ENCODE data around the gene FAM124A. TPM values are rescaled to one million over a fixed set of nuclear protein-coding genes. Genes with fewer than 3 reads are reported as not detected.

Gene FAM124A
- total RNA-seq, 1 experiment from 2014 or later, result 1.1 TPM

- H3K9me3 ChIP-seq (ENCODE audit: control insufficient read depth, insufficient read depth, low read depth, low read length), result no peaks in the 10 kb centered on the region
- H3K27ac ChIP-seq (ENCODE audit: low read length), result no peak overlapping the region
- ChIA-PET CTCF (no interaction called here), POLR2A (no interaction called here)
- BruUV-seq (replicated peaks), result no TSS peak
- no peak for DNase-seq (ENCODE audit: low read depth, low spot score)
- in situ Hi-C loops (cut with HindIII; ENCODE audit: low pct_unique_long_range_greater_than_20kb, low sequenced_read_pairs) (no loop called here), intact Hi-C loops (cut with micrococcal nuclease; ENCODE audit: unreplicated experiment) (no loop called here)
- no peaks in the 10 kb centered on the region for H3K36me3 ChIP-seq (ENCODE audit: control insufficient read depth, insufficient read depth, low read length)
- no peaks in the 10 kb centered on the region for H3K27me3 ChIP-seq (ENCODE audit: control insufficient read depth, insufficient read depth, low read length)
- TF ChIP-seq REST (IDR thresholded peaks at IDR 0.05; ENCODE audit: insufficient read depth in 1 of 2, low read depth in 2 of 2, low read length in 1 of 2) (no peak), POLR2AphosphoS5 (IDR thresholded peaks at IDR 0.05; ENCODE audit: low read depth, low read length) (no peak), TCF7L2 (IDR thresholded peaks at IDR 0.05; ENCODE audit: low read depth, low read length) (no peak), CTCF (IDR thresholded peaks at IDR 0.05) (no peak), SIN3A (IDR thresholded peaks at IDR 0.05; ENCODE audit: borderline replicate concordance, insufficient read depth, low read depth, low read length) (no peak)
- ATAC-seq, result no peak
- no peaks in the 10 kb centered on the region for H3K4me1 ChIP-seq (ENCODE audit: control insufficient read depth, insufficient read depth, low read length)
- no peak overlapping the region for H3K4me3 ChIP-seq (ENCODE audit: low read depth in 2 of 2, low read length in 2 of 2)
Measured at GRCh38 chr13:51261610-51262249, 39.5 kb downstream of the FAM124A start.

- in situ Hi-C loops (cut with HindIII; ENCODE audit: low pct_unique_long_range_greater_than_20kb, low sequenced_read_pairs), result no loop called here
Measured at GRCh38 chr13:51262501-51263211, 40.5 kb downstream of the FAM124A start.

More at GRCh38 chr13:51262501-51263211, 40.5 kb downstream of the FAM124A start:
- POLR2A ChIA-PET, result no interaction called here
- Histone ChIP-seq H3K27me3 (ENCODE audit: control insufficient read depth, insufficient read depth, low read length) (no peaks in the 10 kb centered on the region), H3K9me3 (ENCODE audit: control insufficient read depth, insufficient read depth, low read depth, low read length) (no peaks in the 10 kb centered on the region), H3K27ac (ENCODE audit: low read length) (no peak overlapping the region), H3K4me1 (ENCODE audit: control insufficient read depth, insufficient read depth, low read length) (no peaks in the 10 kb centered on the region), H3K36me3 (ENCODE audit: control insufficient read depth, insufficient read depth, low read length) (no peaks in the 10 kb centered on the region), H3K4me3 (ENCODE audit: low read depth in 2 of 2, low read length in 2 of 2) (no peak overlapping the region)
- no peak for DNase-seq (ENCODE audit: low read depth, low spot score)
- BruUV-seq (replicated peaks), result no TSS peak
- CTCF ChIA-PET, result no interaction called here
- TF ChIP-seq CTCF (IDR thresholded peaks at IDR 0.05) (peak; percentile 33), SIN3A (IDR thresholded peaks at IDR 0.05; ENCODE audit: borderline replicate concordance, insufficient read depth, low read depth, low read length) (no peak)
- peak; percentile 56; the same call in 1 of the 2 replicates for ATAC-seq
- intact Hi-C loops (cut with micrococcal nuclease; ENCODE audit: unreplicated experiment), result no loop called here

All from Panc1 (cell line).